Stimulated activated naive CD8-positive, alpha-beta T cell treated with anti-CD3 and anti-CD28 coated beads, Interleukin-15, Interleukin-2, amounts not matched to agents 100 ng/mL and 50 ng/mL, for 24 hours (primary cell): ENCODE measurements around the gene TLR7.

Source experiments
- H3K27ac Mint-ChIP-seq: one replicate; pipeline ENCODE4 v1.8.0; 2021; ENCODE audit warnings: mild to moderate bottlenecking, mixed read lengths
- H3K27me3 Mint-ChIP-seq: one replicate; pipeline ENCODE4 v1.8.0; 2021; ENCODE audit warnings: mixed read lengths
- H3K36me3 Mint-ChIP-seq: one replicate; pipeline ENCODE4 v1.8.0; 2021; ENCODE audit warnings: low read depth, mixed read lengths
- H3K4me1 Mint-ChIP-seq: one replicate; pipeline ENCODE4 v1.8.0; 2021; ENCODE audit warnings: low read depth, mixed read lengths
- H3K4me3 Mint-ChIP-seq: one replicate; pipeline ENCODE4 v1.8.0; 2021; ENCODE audit warnings: mild to moderate bottlenecking, mixed read lengths
- H3K9me3 Mint-ChIP-seq: one replicate; pipeline ENCODE4 v1.8.0; 2021; ENCODE audit warnings: mixed read lengths

Gene TLR7

DNA sequence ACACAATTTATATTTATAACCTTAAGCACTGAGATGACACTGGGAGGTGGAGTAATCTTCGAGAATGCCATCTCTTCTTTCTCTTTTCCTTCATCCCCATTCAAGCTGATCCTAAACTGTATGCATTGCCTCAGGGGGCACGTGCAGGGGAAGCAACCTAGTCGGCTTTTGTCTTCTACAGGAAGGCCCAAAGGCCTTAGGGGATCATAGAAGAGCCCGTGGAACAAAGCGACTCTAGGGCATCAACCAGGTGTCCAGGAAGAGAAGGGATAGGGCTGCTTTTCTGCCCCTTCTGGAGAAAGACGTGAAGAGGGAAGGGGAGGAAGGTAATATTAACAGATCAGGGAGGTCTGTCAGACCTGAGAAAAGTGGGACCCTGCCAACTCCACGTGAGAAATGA, 32.6 kb downstream of the TLR7 start:
- no peaks in the 10 kb centered on the region for H3K9me3 Mint-ChIP-seq
- peaks cover 8% of the 10 kb centered on the region for H3K4me1 Mint-ChIP-seq
- no peaks in the 10 kb centered on the region for H3K36me3 Mint-ChIP-seq
- H3K4me3 Mint-ChIP-seq: no peak overlapping the region
- no peaks in the 10 kb centered on the region for H3K27me3 Mint-ChIP-seq
- no peak overlapping the region for H3K27ac Mint-ChIP-seq

DNA sequence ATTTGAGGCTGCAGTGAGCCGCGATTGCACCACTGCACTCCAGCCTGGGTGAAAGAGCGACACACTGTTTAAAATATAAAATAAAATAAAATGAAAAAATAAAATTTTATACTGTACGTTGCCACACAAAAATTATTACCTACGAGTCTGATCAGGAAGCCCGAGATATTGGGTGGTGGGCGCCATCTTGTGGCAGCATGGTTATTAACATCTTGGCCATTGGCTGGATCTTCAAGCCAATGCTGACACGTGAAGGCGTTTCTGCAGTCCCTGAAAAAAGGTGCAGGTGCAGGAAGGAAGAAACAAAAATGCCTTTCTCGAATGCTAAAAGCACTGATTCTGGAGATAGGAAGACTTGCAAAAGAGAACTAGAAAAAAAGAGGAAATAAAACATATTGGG, 34.6 kb downstream of the TLR7 start:
- Mint-ChIP-seq H3K4me3 (no peak overlapping the region), H3K4me1 (peaks cover 8% of the 10 kb centered on the region), H3K27ac (no peak overlapping the region), H3K27me3 (no peaks in the 10 kb centered on the region), H3K9me3 (no peaks in the 10 kb centered on the region), H3K36me3 (no peaks in the 10 kb centered on the region)

DNA sequence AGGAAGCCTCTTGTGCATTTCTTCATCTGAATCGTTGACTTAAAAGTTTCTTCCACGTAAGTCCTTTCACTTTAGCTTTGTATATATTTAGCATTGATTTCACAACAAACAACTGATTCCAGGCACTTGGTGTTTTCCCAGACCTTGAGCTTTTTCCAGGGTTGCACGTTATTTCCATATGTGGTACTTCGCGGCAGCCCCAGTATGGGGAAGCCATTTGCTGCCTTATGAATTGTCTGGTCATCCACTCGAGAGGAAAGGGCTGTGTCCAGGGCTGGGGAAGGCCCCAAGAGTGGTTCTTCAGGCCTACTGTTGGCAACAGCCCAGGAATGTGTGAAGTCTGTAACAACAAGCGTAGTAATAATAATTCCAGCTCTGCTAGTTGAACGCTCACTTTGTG, 36.8 kb downstream of the TLR7 start:
- Mint-ChIP-seq H3K4me1 (no peaks in the 10 kb centered on the region), H3K36me3 (no peaks in the 10 kb centered on the region), H3K27me3 (no peaks in the 10 kb centered on the region), H3K9me3 (no peaks in the 10 kb centered on the region), H3K27ac (no peak overlapping the region), H3K4me3 (no peak overlapping the region)

DNA sequence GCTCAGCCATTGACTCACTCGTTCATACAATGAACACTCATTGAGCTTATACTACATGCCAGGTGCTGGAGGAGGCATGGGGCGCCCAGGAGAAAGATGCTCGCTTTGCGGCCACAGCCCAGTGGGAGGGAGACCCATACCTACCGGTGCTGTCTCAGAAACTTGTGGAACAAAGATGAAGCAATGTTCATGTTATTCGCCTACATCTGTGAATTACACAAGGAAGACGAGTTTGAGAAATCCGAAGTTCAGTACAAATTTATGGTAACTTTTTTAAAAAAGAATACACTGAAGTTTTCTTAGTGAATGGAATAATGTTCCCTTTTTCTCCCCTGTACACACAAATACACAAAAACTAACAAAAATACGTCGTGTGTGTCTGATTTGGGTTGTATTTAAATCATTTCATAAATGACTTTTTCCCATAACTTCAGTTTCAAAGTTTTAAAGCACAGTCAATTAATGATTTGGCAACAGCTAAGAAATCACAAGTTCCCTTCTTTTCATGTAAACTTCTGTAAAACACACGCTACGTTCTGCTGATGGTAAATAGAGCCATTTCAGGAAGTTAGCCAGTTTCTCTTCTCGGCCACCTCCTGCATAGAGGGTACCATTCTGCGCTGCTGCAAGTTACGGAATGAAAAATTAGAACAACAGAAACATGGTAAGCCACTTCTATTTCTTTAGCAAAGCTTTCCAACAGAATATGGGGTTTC, 39.3 kb downstream of the TLR7 start, which contains the start of gene TLR8:
TLR8 (plus strand) TSS at position 575 of the 716 bp plus-strand sequence; CDS start at position 662, 87 bp downstream.
- no peak within 1 kb of the TSS for H3K27ac Mint-ChIP-seq
- H3K4me1 Mint-ChIP-seq: peaks cover 10% of the 10 kb centered on the region
- H3K27me3 Mint-ChIP-seq: no peaks in the 10 kb centered on the region
- no peaks in the 10 kb centered on the region for H3K36me3 Mint-ChIP-seq
- no peak within 1 kb of the TSS for H3K4me3 Mint-ChIP-seq
- no peaks in the 10 kb centered on the region for H3K9me3 Mint-ChIP-seq

DNA sequence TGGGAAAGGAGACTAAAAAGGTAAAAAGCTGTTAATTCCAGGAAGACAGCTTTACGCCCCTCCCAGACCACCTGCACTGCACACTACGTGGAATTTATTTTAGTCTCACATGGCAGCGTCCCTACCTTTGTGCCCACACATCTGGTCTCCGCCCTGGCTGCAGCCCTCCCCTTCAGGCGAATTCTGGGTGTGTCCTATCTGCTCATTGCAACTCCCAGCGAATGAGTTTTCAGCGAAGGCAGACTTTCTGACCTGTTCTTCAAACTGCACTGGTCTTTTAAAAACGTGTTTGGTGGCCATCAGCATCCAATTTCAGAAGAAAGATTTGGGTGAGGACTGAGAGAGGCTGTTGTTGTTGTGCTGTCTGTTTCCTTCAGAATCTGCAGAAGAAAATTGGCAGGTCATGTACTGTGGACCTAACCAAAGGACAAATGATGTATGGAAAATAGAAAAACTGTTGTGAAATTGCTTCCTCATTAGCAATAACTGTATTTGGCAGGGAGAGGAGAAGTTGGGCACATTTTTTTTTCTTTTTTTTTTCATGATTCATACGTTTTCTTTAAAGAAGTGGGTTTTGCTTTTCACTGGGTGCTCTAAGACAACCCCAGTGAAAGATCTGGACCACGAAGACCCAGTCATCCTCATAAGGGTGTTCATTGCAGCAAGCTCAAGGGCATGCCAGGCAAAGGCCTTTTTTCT, 43.7 kb downstream of the TLR7 start:
- H3K27me3 Mint-ChIP-seq: no peaks in the 10 kb centered on the region
- no peaks in the 10 kb centered on the region for H3K36me3 Mint-ChIP-seq
- peaks cover 20% of the 10 kb centered on the region for H3K4me1 Mint-ChIP-seq
- no peaks in the 10 kb centered on the region for H3K9me3 Mint-ChIP-seq
- no peak overlapping the region for H3K4me3 Mint-ChIP-seq
- H3K27ac Mint-ChIP-seq: no peak overlapping the region

DNA sequence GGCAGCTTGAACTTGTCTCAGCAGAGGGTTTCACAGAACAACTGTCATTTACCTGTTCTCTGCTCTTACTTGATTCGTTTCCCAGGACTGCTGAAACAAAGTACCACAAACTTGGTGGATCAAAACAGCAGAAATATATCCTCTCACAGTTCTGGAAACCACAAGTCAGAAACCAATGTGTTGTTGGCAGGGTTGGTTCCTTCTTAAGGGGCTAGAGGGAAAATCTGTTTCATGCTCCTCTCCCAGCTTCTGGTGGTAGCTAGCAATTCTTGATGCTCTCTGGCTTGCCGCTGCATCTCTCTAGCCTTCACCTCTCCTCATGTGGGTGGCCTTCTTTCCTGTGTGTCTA, 44.2 kb downstream of the TLR7 start:
- Mint-ChIP-seq H3K27ac (no peak overlapping the region), H3K9me3 (no peaks in the 10 kb centered on the region), H3K4me3 (no peak overlapping the region), H3K36me3 (no peaks in the 10 kb centered on the region), H3K27me3 (no peaks in the 10 kb centered on the region), H3K4me1 (peaks cover 20% of the 10 kb centered on the region)

DNA sequence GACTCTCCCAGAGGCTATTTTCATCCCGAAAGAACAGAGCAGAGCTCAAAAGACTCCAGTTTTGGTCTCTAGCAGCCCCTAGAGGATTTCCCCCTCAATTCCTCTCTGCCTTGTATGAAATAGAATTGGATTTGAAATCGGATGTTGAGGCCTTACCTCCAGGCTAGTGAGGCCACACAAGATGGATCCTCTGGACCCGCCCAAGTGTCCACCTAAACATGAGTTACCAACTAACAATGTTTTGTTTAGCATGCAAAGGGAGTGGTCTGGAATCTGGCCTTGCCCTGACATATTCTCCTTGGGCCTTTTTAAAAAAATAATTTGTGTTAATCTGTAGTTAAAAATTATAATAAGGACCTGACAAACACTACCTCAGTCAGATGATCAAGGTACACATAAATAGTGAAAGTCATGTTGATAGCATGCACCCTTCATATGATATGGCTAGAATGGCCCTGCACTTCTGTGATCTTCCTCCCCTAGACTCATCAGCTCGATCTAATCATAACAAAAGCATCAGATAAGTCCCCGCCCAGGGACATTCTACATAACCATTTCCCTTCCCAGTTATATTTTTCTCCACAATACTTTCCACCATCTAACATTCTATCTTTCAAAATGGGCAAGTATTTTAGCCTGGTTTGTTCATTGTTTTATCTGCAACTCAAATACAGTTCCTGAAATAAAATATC, 46.1 kb downstream of the TLR7 start:
- H3K4me1 Mint-ChIP-seq: peaks cover 20% of the 10 kb centered on the region
- no peaks in the 10 kb centered on the region for H3K9me3 Mint-ChIP-seq
- no peaks in the 10 kb centered on the region for H3K36me3 Mint-ChIP-seq
- H3K27ac Mint-ChIP-seq: no peak overlapping the region
- H3K27me3 Mint-ChIP-seq: no peaks in the 10 kb centered on the region
- no peak overlapping the region for H3K4me3 Mint-ChIP-seq

DNA sequence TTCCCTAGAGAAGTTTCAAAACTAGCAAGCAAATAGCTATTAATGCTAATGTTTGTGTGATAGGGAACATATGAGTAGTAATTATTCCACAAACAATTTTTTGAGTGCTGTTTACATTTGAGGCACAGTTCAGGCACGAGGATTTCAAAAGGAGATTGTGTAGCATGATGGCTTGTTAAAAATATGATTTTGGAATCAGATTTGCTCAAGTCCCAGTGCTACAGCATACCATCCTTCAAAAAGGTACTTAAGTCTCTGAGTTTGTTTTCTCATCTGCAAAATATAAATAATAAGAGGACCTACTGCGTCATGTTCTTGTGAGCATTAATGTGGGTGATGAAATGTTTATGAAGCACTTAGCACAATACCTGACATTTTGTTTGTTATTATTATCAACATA, 50.9 kb downstream of the TLR7 start:
- peaks cover 8% of the 10 kb centered on the region for H3K4me1 Mint-ChIP-seq
- no peaks in the 10 kb centered on the region for H3K36me3 Mint-ChIP-seq
- H3K27ac Mint-ChIP-seq: no peak overlapping the region
- peaks cover 4% of the 10 kb centered on the region for H3K9me3 Mint-ChIP-seq
- H3K4me3 Mint-ChIP-seq: no peak overlapping the region
- no peaks in the 10 kb centered on the region for H3K27me3 Mint-ChIP-seq

DNA sequence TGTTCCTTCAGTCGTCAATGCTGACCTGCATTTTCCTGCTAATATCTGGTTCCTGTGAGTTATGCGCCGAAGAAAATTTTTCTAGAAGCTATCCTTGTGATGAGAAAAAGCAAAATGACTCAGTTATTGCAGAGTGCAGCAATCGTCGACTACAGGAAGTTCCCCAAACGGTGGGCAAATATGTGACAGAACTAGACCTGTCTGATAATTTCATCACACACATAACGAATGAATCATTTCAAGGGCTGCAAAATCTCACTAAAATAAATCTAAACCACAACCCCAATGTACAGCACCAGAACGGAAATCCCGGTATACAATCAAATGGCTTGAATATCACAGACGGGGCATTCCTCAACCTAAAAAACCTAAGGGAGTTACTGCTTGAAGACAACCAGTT, 52.2 kb downstream of the TLR7 start:
- H3K27me3 Mint-ChIP-seq: no peaks in the 10 kb centered on the region
- peaks cover 8% of the 10 kb centered on the region for H3K4me1 Mint-ChIP-seq
- H3K36me3 Mint-ChIP-seq: no peaks in the 10 kb centered on the region
- H3K4me3 Mint-ChIP-seq: no peak overlapping the region
- no peak overlapping the region for H3K27ac Mint-ChIP-seq
- peaks cover 4% of the 10 kb centered on the region for H3K9me3 Mint-ChIP-seq

DNA sequence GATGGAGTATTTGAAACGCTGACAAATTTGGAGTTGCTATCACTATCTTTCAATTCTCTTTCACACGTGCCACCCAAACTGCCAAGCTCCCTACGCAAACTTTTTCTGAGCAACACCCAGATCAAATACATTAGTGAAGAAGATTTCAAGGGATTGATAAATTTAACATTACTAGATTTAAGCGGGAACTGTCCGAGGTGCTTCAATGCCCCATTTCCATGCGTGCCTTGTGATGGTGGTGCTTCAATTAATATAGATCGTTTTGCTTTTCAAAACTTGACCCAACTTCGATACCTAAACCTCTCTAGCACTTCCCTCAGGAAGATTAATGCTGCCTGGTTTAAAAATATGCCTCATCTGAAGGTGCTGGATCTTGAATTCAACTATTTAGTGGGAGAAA, 52.7 kb downstream of the TLR7 start:
- H3K27ac Mint-ChIP-seq: no peak overlapping the region
- no peaks in the 10 kb centered on the region for H3K36me3 Mint-ChIP-seq
- no peak overlapping the region for H3K4me3 Mint-ChIP-seq
- peaks cover 4% of the 10 kb centered on the region for H3K9me3 Mint-ChIP-seq
- H3K27me3 Mint-ChIP-seq: no peaks in the 10 kb centered on the region
- H3K4me1 Mint-ChIP-seq: peaks cover 8% of the 10 kb centered on the region

DNA sequence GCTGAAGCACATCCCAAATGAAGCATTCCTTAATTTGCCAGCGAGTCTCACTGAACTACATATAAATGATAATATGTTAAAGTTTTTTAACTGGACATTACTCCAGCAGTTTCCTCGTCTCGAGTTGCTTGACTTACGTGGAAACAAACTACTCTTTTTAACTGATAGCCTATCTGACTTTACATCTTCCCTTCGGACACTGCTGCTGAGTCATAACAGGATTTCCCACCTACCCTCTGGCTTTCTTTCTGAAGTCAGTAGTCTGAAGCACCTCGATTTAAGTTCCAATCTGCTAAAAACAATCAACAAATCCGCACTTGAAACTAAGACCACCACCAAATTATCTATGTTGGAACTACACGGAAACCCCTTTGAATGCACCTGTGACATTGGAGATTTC, 54.1 kb downstream of the TLR7 start:
- Mint-ChIP-seq H3K4me3 (no peak overlapping the region), H3K27me3 (no peaks in the 10 kb centered on the region), H3K4me1 (peaks cover 8% of the 10 kb centered on the region), H3K36me3 (no peaks in the 10 kb centered on the region), H3K9me3 (peaks cover 4% of the 10 kb centered on the region), H3K27ac (no peak overlapping the region)

DNA sequence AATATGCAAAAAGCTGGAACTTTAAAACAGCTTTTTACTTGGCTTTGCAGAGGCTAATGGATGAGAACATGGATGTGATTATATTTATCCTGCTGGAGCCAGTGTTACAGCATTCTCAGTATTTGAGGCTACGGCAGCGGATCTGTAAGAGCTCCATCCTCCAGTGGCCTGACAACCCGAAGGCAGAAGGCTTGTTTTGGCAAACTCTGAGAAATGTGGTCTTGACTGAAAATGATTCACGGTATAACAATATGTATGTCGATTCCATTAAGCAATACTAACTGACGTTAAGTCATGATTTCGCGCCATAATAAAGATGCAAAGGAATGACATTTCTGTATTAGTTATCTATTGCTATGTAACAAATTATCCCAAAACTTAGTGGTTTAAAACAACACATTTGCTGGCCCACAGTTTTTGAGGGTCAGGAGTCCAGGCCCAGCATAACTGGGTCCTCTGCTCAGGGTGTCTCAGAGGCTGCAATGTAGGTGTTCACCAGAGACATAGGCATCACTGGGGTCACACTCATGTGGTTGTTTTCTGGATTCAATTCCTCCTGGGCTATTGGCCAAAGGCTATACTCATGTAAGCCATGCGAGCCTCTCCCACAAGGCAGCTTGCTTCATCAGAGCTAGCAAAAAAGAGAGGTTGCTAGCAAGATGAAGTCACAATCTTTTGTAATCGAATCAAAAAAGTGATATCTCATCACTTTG, 55.2 kb downstream of the TLR7 start:
- Mint-ChIP-seq H3K4me3 (no peak overlapping the region), H3K27ac (no peak overlapping the region), H3K4me1 (peaks cover 8% of the 10 kb centered on the region), H3K27me3 (no peaks in the 10 kb centered on the region), H3K9me3 (peaks cover 4% of the 10 kb centered on the region), H3K36me3 (no peaks in the 10 kb centered on the region)

DNA sequence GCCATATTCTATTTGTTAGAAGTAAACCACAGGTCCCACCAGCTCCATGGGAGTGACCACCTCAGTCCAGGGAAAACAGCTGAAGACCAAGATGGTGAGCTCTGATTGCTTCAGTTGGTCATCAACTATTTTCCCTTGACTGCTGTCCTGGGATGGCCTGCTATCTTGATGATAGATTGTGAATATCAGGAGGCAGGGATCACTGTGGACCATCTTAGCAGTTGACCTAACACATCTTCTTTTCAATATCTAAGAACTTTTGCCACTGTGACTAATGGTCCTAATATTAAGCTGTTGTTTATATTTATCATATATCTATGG, 55.7 kb downstream of the TLR7 start:
- H3K4me1 Mint-ChIP-seq: peaks cover 8% of the 10 kb centered on the region
- no peaks in the 10 kb centered on the region for H3K27me3 Mint-ChIP-seq
- H3K9me3 Mint-ChIP-seq: peaks cover 4% of the 10 kb centered on the region
- H3K4me3 Mint-ChIP-seq: no peak overlapping the region
- H3K36me3 Mint-ChIP-seq: no peaks in the 10 kb centered on the region
- H3K27ac Mint-ChIP-seq: no peak overlapping the region

DNA sequence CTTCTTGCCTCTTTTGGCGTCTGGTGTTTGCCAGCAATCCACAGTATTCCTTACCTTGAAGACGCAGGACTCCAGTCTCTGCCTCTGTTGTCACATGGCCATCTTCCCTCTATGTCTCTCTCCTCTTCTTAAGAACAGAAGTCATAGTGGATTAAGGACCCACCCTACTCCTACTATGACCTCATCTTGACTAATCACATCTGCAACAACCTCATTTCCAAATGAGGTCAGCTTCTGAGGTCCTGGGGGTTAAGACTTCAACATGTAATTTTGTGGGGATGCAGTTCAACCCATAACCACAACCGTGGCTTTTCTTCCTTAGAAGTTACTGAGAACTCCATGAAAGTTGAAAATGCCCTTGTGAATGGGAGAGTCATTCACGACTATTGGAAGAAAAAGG, 62.8 kb downstream of the TLR7 start:
- Mint-ChIP-seq H3K4me1 (peaks cover 14% of the 10 kb centered on the region), H3K27me3 (no peaks in the 10 kb centered on the region), H3K27ac (no peak overlapping the region), H3K4me3 (no peak overlapping the region), H3K9me3 (no peaks in the 10 kb centered on the region), H3K36me3 (no peaks in the 10 kb centered on the region)

DNA sequence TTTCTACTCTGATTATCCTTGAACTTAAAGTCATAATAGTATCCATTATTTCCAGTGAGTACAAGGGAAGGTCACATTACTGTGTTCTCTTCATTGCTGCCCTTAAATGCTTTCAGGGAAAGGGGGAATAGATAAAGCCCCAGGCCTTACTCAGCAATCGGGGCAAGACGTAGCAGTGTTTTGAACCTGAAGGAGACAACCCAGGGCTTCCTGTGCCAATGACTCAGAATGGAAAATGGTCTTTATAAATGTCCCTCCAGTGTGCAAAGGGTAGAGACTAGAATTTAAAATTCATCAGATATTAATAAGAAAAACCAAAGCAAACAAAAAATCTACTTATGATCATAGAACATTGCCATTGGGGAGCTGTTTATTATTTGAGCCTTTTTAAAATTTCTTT, 63.3 kb downstream of the TLR7 start:
- Mint-ChIP-seq H3K4me1 (peaks cover 14% of the 10 kb centered on the region), H3K36me3 (no peaks in the 10 kb centered on the region), H3K4me3 (no peak overlapping the region), H3K9me3 (no peaks in the 10 kb centered on the region), H3K27me3 (no peaks in the 10 kb centered on the region), H3K27ac (no peak overlapping the region)
